Activated CD8-positive, alpha-beta T cell treated with anti-CD3 and anti-CD28 coated beads for 36 hours (primary cell): ENCODE data around the gene MAGI2. TPM values are rescaled to one million over a fixed set of nuclear protein-coding genes. Genes with fewer than 3 reads are reported as not detected.

Experiments
- ATAC-seq: fragments of 200-7000 bp; cut with Tn5 transposase; one replicate; pipeline ENCODE4 v1.10.0; 2021; ENCODE audit warnings: mild to moderate bottlenecking, moderate library complexity
- CTCF ChIA-PET: fragments of 350-600 bp; sonication (Branson Sonifier 250); formaldehyde crosslinking; loops from one replicate; lab custom pipeline; 2021; ENCODE audit warnings: antibody characterized with exemption; lab: Charles Lee
- POLR2A ChIA-PET: fragments of 350-600 bp; sonication (Branson Sonifier 250); formaldehyde crosslinking; loops from one replicate; lab custom pipeline; 2021; ENCODE audit warnings: antibody characterized with exemption; lab: Charles Lee
- DNase-seq: peaks from one replicate; pipeline ENCODE4 v3.0.0-alpha.2; 2020
- H3K27ac Mint-ChIP-seq: one replicate; pipeline ENCODE4 v1.8.0; 2021; ENCODE audit warnings: mild to moderate bottlenecking, mixed read lengths
- H3K27me3 Mint-ChIP-seq: one replicate; pipeline ENCODE4 v1.8.0; 2021; ENCODE audit warnings: mixed read lengths
- H3K36me3 Mint-ChIP-seq: one replicate; pipeline ENCODE4 v1.8.0; 2021; ENCODE audit warnings: low read depth, mixed read lengths
- H3K4me1 Mint-ChIP-seq: one replicate; pipeline ENCODE4 v1.8.0; 2021; ENCODE audit warnings: low read depth, mixed read lengths
- H3K4me3 Mint-ChIP-seq: one replicate; pipeline ENCODE4 v1.8.0; 2021; ENCODE audit warnings: mild to moderate bottlenecking, moderate library complexity, mixed read lengths
- H3K9me3 Mint-ChIP-seq: one replicate; pipeline ENCODE4 v1.8.0; 2021; ENCODE audit warnings: mixed read lengths
- CTCF ChIP-seq: fragments of 200-600 bp; IDR thresholded peaks from one replicate; pipeline ENCODE4 v1.8.0; 2022; ENCODE audit warnings: antibody characterized with exemption, mild to moderate bottlenecking
- intact Hi-C: fragments of 100-400 bp; cut with micrococcal nuclease; formaldehyde crosslinking; loops from one replicate; pipeline ENCODE4 v1.10.0; 2022
- total RNA-seq, 2 experiments: library from RNA; stranded (reverse); gene quantifications; one replicate each; pipeline ENCODE4 v1.2.3, GENCODE V29; 2021

Gene MAGI2
- total RNA-seq, 2 experiments from 2014 or later, result 0.04 to 0.09 TPM

DNA sequence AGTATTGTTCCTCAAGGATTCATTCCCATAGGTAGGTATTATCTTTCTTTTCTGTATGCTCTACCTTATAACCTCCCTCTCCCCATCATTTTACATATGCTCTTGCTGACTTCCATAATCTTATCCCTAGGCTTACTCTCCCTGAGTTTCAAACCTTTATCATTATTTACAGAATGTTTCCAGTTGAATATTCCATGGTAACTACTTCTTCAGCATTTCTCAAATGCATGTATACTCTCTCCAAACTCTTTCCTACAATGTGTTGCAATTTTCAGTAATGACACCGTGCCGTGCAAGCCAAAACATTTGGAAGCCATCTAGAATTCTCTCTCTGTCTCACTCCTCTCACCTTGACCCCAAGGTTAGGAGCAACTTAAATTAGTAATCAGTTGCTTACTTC, 548.5 kb downstream of the MAGI2 start:
- H3K27me3 Mint-ChIP-seq, result no peaks in the 10 kb centered on the region
- H3K36me3 Mint-ChIP-seq, result no peaks in the 10 kb centered on the region
- H3K4me1 Mint-ChIP-seq, result no peaks in the 10 kb centered on the region
- no peak for ATAC-seq
- CTCF ChIA-PET, result no interaction called here
- H3K4me3 Mint-ChIP-seq, result no peak overlapping the region
- intact Hi-C loops, result no loop called here
- no peaks in the 10 kb centered on the region for H3K9me3 Mint-ChIP-seq
- TF ChIP-seq CTCF, result no peak
- H3K27ac Mint-ChIP-seq, result no peak overlapping the region
- no peak for DNase-seq
- POLR2A ChIA-PET, result no interaction called here

DNA sequence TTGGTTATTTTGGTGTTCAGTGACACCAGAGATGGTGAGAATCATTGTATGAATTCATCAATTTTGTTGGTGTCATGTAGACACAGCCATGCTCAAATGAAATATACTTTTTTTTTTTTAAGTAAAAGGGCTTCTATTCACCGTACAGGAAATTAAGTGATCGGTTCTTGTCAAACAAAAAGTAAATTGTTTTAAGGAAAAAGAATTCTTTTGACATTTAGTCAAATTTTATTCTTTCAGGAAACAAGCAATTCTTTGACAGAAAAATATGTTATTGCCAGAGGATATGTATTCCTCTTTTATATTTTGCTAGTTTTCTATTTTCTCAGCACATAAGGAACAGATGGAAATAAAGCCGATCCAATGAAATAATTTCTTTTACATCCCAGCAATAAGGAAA, 551.9 kb downstream of the MAGI2 start:
- ChIA-PET CTCF (no interaction called here), POLR2A (no interaction called here)
- H3K27ac Mint-ChIP-seq, result no peak overlapping the region
- no peaks in the 10 kb centered on the region for H3K36me3 Mint-ChIP-seq
- no peak for DNase-seq
- TF ChIP-seq CTCF, result no peak
- H3K4me3 Mint-ChIP-seq, result no peak overlapping the region
- no peaks in the 10 kb centered on the region for H3K4me1 Mint-ChIP-seq
- no peaks in the 10 kb centered on the region for H3K27me3 Mint-ChIP-seq
- intact Hi-C loops, result no loop called here
- no peak for ATAC-seq
- peaks cover 4% of the 10 kb centered on the region for H3K9me3 Mint-ChIP-seq

- no peak overlapping the region for H3K27ac Mint-ChIP-seq
Observed at GRCh38 chr7:78900806-78901205, 552.7 kb downstream of the MAGI2 start.

DNA sequence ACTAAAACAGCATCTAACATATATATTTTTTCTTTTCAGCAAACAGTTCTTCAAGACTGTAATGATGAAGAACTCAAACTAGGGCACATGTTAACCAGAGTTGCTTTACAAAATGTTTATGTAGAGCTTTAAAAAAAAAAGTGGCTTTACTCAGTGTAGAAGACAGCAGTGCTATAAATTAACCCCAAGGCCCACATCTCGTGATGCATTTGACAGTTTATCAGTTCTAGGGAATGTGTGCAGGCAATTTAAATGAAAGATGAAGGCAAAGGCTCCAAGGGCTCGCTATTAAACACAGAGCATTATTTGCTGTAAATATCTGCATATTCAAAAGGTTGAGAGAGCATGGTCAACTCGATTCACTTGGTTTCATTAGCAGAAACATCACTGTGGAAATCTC, 558.1 kb downstream of the MAGI2 start:
- no peaks in the 10 kb centered on the region for H3K4me1 Mint-ChIP-seq
- ATAC-seq, result no peak
- H3K27me3 Mint-ChIP-seq, result no peaks in the 10 kb centered on the region
- CTCF ChIA-PET, result no interaction called here
- intact Hi-C loops, result no loop called here
- POLR2A ChIA-PET, result no interaction called here
- peaks cover 5% of the 10 kb centered on the region for H3K9me3 Mint-ChIP-seq
- DNase-seq, result no peak
- no peak for TF ChIP-seq CTCF
- H3K36me3 Mint-ChIP-seq, result no peaks in the 10 kb centered on the region
- H3K27ac Mint-ChIP-seq, result no peak overlapping the region
- no peak overlapping the region for H3K4me3 Mint-ChIP-seq

More at GRCh38 chr7:78900806-78901205, 552.7 kb downstream of the MAGI2 start:
- DNase-seq (no peak), ATAC-seq (no peak)
- ChIA-PET POLR2A (no interaction called here), CTCF (no interaction called here)
- Mint-ChIP-seq H3K4me1 (no peaks in the 10 kb centered on the region), H3K4me3 (no peak overlapping the region), H3K9me3 (peaks cover 4% of the 10 kb centered on the region), H3K36me3 (no peaks in the 10 kb centered on the region), H3K27me3 (no peaks in the 10 kb centered on the region)
- TF ChIP-seq CTCF, result no peak
- intact Hi-C loops, result no loop called here

DNA sequence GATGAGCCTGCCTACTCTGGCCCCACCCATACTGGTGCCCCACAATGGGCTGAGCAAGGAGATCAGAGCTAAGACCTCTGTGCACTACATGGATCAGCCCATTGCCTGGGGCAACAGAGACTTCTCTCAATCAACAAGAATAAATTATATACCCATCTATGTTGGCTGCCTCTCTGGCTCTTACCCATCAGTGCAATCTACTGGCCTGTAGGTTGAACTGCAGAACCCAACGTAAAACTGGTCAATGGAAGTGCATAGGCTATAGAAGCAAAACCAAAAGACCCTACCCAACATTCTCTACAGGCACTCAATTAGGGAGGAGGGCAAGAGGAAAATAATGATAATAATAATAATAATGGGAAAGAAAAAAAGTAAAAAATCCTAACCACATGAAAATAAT, 574.3 kb downstream of the MAGI2 start:
- Mint-ChIP-seq H3K9me3 (peaks cover 12% of the 10 kb centered on the region), H3K4me1 (no peaks in the 10 kb centered on the region), H3K36me3 (no peaks in the 10 kb centered on the region), H3K27ac (no peak overlapping the region), H3K27me3 (no peaks in the 10 kb centered on the region), H3K4me3 (no peak overlapping the region)
- POLR2A ChIA-PET, result no interaction called here
- no peak for TF ChIP-seq CTCF
- no peak for DNase-seq
- ATAC-seq, result no peak
- intact Hi-C loops, result no loop called here
- CTCF ChIA-PET, result no interaction called here
